H1 (cell line): Measurements from ENCODE around the gene CACNA1D. TPM values are rescaled to one million over a fixed set of nuclear protein-coding genes. Genes with fewer than 3 reads are reported as not detected.

Source experiments
- ASH2L ChIP-seq: fragments of 200-600, 300-600 bp; sonication (generic); IDR thresholded peaks from one replicate; pipeline ENCODE4 v1.7.1; 2017; ENCODE audit warnings: low read length
- ATF3 ChIP-seq: IDR thresholded peaks from 2 replicates; pipeline ENCODE4 v1.6.1; 2011; ENCODE audit warnings: low read depth, mild to moderate bottlenecking, low read length; ENCODE audit not compliant: insufficient read depth
- BACH1 ChIP-seq: IDR thresholded peaks from 2 replicates; pipeline ENCODE4 v1.6.1; 2012; ENCODE audit warnings: low read length, improper control_type of control experiment
- BRCA1 ChIP-seq: IDR thresholded peaks from 2 replicates; pipeline ENCODE4 v1.6.1; 2012; ENCODE audit warnings: low read depth, low read length, improper control_type of control experiment
- CBX5 ChIP-seq: fragments of 300-800, 300-1000 bp; sonication (generic); IDR thresholded peaks from 2 replicates; pipeline ENCODE4 v1.7.1; 2016; ENCODE audit warnings: antibody characterized with exemption, low read length, low read depth
- CEBPB ChIP-seq: IDR thresholded peaks from 2 replicates; pipeline ENCODE4 v1.6.1; 2012; ENCODE audit warnings: low read depth, low read length
- CHD2 ChIP-seq: IDR thresholded peaks from 2 replicates; pipeline ENCODE4 v1.6.1; 2012; ENCODE audit warnings: low read length, improper control_type of control experiment
- EP300 ChIP-seq, 2 experiments: IDR thresholded peaks; 1 replicate in 1 of 2; 2 replicates in 1 of 2; pipeline ENCODE4 v1.6.1; 2011 to 2012; ENCODE audit warnings: low read depth in 2 of 2, low read length in 2 of 2, mild to moderate bottlenecking in 2 of 2, borderline replicate concordance in 1 of 2, inconsistent platforms in 1 of 2, moderate library complexity in 1 of 2
- GABPA ChIP-seq: IDR thresholded peaks from 2 replicates; pipeline ENCODE4 v1.6.1; 2011; ENCODE audit warnings: mild to moderate bottlenecking, low read length, moderate library complexity, borderline replicate concordance; ENCODE audit not compliant: insufficient read depth
- GTF2F1 ChIP-seq: IDR thresholded peaks from 2 replicates; pipeline ENCODE4 v1.6.1; 2012; ENCODE audit warnings: low read depth, low read length, improper control_type of control experiment, borderline replicate concordance
- HDAC6 ChIP-seq: IDR thresholded peaks from one replicate; pipeline ENCODE4 v1.7.1; 2012; ENCODE audit warnings: low read depth, mild to moderate bottlenecking, inconsistent platforms, low read length, moderate library complexity
- JUND ChIP-seq: IDR thresholded peaks from 2 replicates; pipeline ENCODE4 v1.6.1; 2011; ENCODE audit warnings: mild to moderate bottlenecking, improper control_type of control experiment, low read length
- KDM4A ChIP-seq: IDR thresholded peaks from one replicate; pipeline ENCODE4 v1.7.1; 2012; ENCODE audit warnings: low read depth, mild to moderate bottlenecking, moderate library complexity, low read length, inconsistent platforms; ENCODE audit not compliant: severe bottlenecking
- RFX5 ChIP-seq: IDR thresholded peaks from 2 replicates; pipeline ENCODE4 v1.6.1; 2011; ENCODE audit warnings: low read depth, low read length, improper control_type of control experiment, borderline replicate concordance
- RNF2 ChIP-seq: fragments of 200-900, 300-1000 bp; sonication (generic); IDR thresholded peaks from 2 replicates; pipeline ENCODE4 v1.7.1; 2016; ENCODE audit warnings: borderline replicate concordance, low read depth, mild to moderate bottlenecking, antibody characterized with exemption, low read length; ENCODE audit not compliant: poor library complexity, severe bottlenecking; ENCODE audit errors: missing control alignments
- SIX5 ChIP-seq: IDR thresholded peaks from 2 replicates; pipeline ENCODE4 v1.6.1; 2011; ENCODE audit warnings: mild to moderate bottlenecking, low read depth, low read length
- SP2 ChIP-seq: IDR thresholded peaks from 2 replicates; pipeline ENCODE4 v1.6.1; 2012; ENCODE audit warnings: mild to moderate bottlenecking, low read length, inconsistent platforms
- SRF ChIP-seq: IDR thresholded peaks from 2 replicates; pipeline ENCODE4 v1.6.1; 2011; ENCODE audit warnings: mild to moderate bottlenecking, low read depth, low read length, moderate library complexity
- SUZ12 ChIP-seq: fragments of 200-600 bp; sonication (generic); IDR thresholded peaks from 2 replicates; pipeline ENCODE4 v1.6.1; 2012; ENCODE audit warnings: mild to moderate bottlenecking, inconsistent platforms, low read length, moderate library complexity, mixed read lengths
- TAF1 ChIP-seq: IDR thresholded peaks from 2 replicates; pipeline ENCODE4 v1.6.1; 2011; ENCODE audit warnings: mild to moderate bottlenecking, low read depth, low read length
- TAF7 ChIP-seq: optimal IDR thresholded peaks from 2 replicates; pipeline ENCODE3; 2011; ENCODE audit warnings: low read depth, mild to moderate bottlenecking, inconsistent platforms, low read length, moderate library complexity, borderline replicate concordance
- TBP ChIP-seq: IDR thresholded peaks from 2 replicates; pipeline ENCODE4 v1.6.1; 2011; ENCODE audit warnings: low read depth, low read length, improper control_type of control experiment
- TCF12 ChIP-seq: IDR thresholded peaks from 2 replicates; pipeline ENCODE4 v1.6.1; 2011; ENCODE audit warnings: low read depth, mild to moderate bottlenecking, low read length
- ZNF274 ChIP-seq: IDR thresholded peaks from 2 replicates; pipeline ENCODE4 v1.7.0; 2012; ENCODE audit warnings: low read length, borderline replicate concordance; ENCODE audit errors: extremely low read depth
- polyA plus RNA-seq, 7 experiments: library from polyadenylated mRNA; depleted of rRNA in 3 of 7; stranded (reverse) in 5 of 7; unstranded in 2 of 7; fragments of >200 nt in 5 of 7; fragments of 200-250 nt in 2 of 7; gene quantifications; 1 replicate in 5 of 7; 2 replicates in 1 of 7; 4 replicates in 1 of 7; pipeline versions ENCODE4 v1.2.1 to v1.2.3, GENCODE V29; 2011 to 2013; ENCODE audit warnings: missing spikeins in 2 of 7, mixed read lengths in 2 of 7
- total RNA-seq: library from RNA; stranded (reverse); fragmentation: NEBNext Ultra II Directional; extraction: Animal tissue kit (Norgen Biotek cat#: 25700); gene quantifications from 2 replicates; pipeline ENCODE4 v1.2.1, GENCODE V29; 2021

CACNA1D gene
- total and polyA plus RNA-seq, 2 of the 8 experiments (the other 6 are each of a cell fraction or from before 2014, with no cell fraction given), result 2.0 to 2.9 TPM

DNA sequence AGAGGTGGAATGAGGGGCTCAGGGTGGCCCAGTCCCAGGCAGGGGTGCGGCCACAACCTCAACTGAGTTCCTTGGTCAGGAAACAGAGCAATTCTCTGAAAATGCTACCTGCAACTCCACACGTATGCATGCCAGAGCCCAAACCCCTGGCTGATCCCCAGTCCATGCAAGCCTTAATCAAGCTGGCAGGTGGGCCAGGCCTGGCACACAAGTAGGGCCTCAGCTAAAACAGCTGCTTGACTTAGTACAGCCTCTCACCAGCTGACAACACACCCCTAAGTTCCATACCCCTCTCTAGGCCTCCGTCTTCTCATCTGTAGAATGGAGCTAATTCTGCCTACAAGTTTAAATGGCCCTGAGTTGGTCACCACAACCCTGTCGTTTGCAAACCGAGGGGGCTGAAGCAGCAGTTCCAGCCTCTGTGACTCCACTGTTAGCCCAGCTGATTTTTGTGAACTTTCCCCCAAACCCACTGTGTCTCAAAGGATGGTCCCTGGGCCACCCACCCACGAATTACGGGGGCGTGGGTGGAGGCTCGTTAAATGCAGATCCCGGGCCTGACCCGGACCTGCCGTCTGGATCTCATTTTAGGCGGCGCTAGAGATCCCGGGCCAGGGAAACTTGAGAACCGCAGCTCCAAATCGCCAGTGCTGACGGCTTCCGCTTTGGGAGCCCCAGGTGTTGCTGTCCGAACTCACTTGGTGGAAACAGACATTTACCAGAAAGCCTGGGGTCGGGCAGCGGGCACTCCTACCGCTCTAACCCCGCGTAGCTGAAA lies 350.9 kb downstream of the CACNA1D start (continued):
- TF ChIP-seq KDM4A (no peak), EP300 (IDR thresholded peaks at IDR 0.05; ENCODE audit: borderline replicate concordance in 1 of 2, low read depth in 2 of 2, low read length in 2 of 2) (no peak), TBP (no peak; the same call in 1 of the 2 replicates), GTF2F1 (no peak), GABPA (peak; percentile 68), BACH1 (no peak), TCF12 (0 out of 2 replicates have a peak, but pooled peaks have one; percentile 30), ZNF274 (no peak), SP2 (no peak), RNF2 (no peak), TAF7 (no peak), ATF3 (no peak), BRCA1 (no peak), RFX5 (no peak), JUND (no peak), TAF1 (no peak; the same call in none of the 2 replicates), ASH2L (no peak), CEBPB (no peak), SUZ12 (no peak), CBX5 (no peak), HDAC6 (no peak), CHD2 (no peak), SIX5 (no peak), SRF (no peak)
- TF ChIP-seq, all 59 proteins: peak for 8
